ENCODE measurements around the gene DNAJC9. TPM values are rescaled to one million over a fixed set of nuclear protein-coding genes. Genes with fewer than 3 reads are reported as not detected.
A peak's percentile ranks its signal among the peaks of the same experiment; 100 is the strongest.
"Not testable (repeated sequence)": the region's sequence is repeated elsewhere in the genome, so short reads cannot be mapped to it uniquely, and the experiment has no call there.

Gene DNAJC9, protein sequence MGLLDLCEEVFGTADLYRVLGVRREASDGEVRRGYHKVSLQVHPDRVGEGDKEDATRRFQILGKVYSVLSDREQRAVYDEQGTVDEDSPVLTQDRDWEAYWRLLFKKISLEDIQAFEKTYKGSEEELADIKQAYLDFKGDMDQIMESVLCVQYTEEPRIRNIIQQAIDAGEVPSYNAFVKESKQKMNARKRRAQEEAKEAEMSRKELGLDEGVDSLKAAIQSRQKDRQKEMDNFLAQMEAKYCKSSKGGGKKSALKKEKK
- polyA plus RNA-seq = 10 to 100 TPM; 26.4 to 27.6 (median 26.9) TPM

- H3K9me3 Mint-ChIP-seq = no peaks in the 10 kb centered on the region
- DNase-seq = peak; percentile 94 to 95 (median 94)
- H3K36me3 Mint-ChIP-seq = peaks cover 15 to 29% (median 17%) of the 10 kb centered on the region in 3 donors
- peaks cover 6 to 9% (median 7%) of the 10 kb centered on the region in 3 donors for H3K27me3 Mint-ChIP-seq (ENCODE audit: low read depth in 3 of 3)
- H3K27ac Mint-ChIP-seq = peak within 1 kb of the TSS; percentile 83 to 95 (median 94)
- peak within 1 kb of the TSS; percentile 89 to 98 (median 95) for H3K4me3 Mint-ChIP-seq
- peaks cover 37 to 63% of the 10 kb centered on the region in 2 donors for H3K4me1 Mint-ChIP-seq
These were observed at the start of gene DNAJC9 for GRCh38 chr10:73246646-73247508. Gene DNAJC9, minus strand, starts transcription at chr10:73247255. Its CDS starts 66 bp downstream, at chr10:73247189.

- DNase-seq = no peak
- no peaks in the 10 kb centered on the region for H3K9me3 Mint-ChIP-seq
- H3K4me1 Mint-ChIP-seq = no peaks in the 10 kb centered on the region
- H3K4me3 Mint-ChIP-seq = no peak overlapping the region
- H3K27me3 Mint-ChIP-seq (ENCODE audit: low read depth in 3 of 3) = peaks cover 1 to 7% (median 2%) of the 10 kb centered on the region in 3 donors
- H3K36me3 Mint-ChIP-seq = peaks cover 0 to 9% (median 3%) of the 10 kb centered on the region in 3 donors
- no peak overlapping the region for H3K27ac Mint-ChIP-seq
These were observed 46.4 kb upstream of the DNAJC9 start for GRCh38 chr10:73293461-73293860.

GRCh38 chr10:73289958-73290357, 42.9 kb upstream of the DNAJC9 start:
- H3K4me3 Mint-ChIP-seq = no peak overlapping the region
- no peaks in the 10 kb centered on the region for H3K4me1 Mint-ChIP-seq
- H3K36me3 Mint-ChIP-seq = peaks cover 0 to 6% (median 3%) of the 10 kb centered on the region in 3 donors
- no peaks in the 10 kb centered on the region for H3K9me3 Mint-ChIP-seq
- H3K27ac Mint-ChIP-seq = no peak overlapping the region
- peaks cover 1 to 7% (median 3%) of the 10 kb centered on the region in 3 donors for H3K27me3 Mint-ChIP-seq (ENCODE audit: low read depth in 3 of 3)
- no peak for DNase-seq

DNA sequence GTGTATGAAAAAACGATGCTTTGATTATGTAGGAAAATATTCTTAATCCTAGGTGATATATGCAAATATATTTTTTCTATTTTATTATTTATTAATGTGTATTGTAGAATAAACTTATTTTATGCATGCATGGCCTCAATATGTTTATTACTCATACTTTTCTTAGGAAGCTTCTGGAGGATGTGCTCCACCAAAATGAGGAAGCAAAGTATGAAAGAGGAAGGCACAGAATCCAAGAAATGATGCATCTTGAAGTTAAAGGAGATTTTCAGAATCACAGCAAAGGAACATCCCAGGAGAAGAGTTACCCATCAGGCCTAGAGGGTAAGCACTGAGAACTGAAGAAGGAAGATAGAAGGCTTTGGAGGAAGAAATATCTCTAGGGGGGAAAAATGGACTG, 40.4 kb upstream of the DNAJC9 start:
- DNase-seq = no peak
- H3K9me3 Mint-ChIP-seq = no peaks in the 10 kb centered on the region
- H3K27me3 Mint-ChIP-seq (ENCODE audit: low read depth in 3 of 3) = peaks cover 1 to 3% (median 3%) of the 10 kb centered on the region in 3 donors
- H3K36me3 Mint-ChIP-seq = peaks cover 0 to 6% (median 3%) of the 10 kb centered on the region in 3 donors
- H3K4me3 Mint-ChIP-seq = no peak overlapping the region
- no peak overlapping the region for H3K27ac Mint-ChIP-seq
- no peaks in the 10 kb centered on the region for H3K4me1 Mint-ChIP-seq

GRCh38 chr10:73281097-73281496, 34.0 kb upstream of the DNAJC9 start:
- Mint-ChIP-seq H3K36me3 (no peaks in the 10 kb centered on the region), H3K9me3 (no peaks in the 10 kb centered on the region), H3K4me1 (no peaks in the 10 kb centered on the region), H3K4me3 (no peak overlapping the region), H3K27ac (no peak overlapping the region), H3K27me3 (ENCODE audit: low read depth in 3 of 3) (peaks cover 0 to 7% (median 6%) of the 10 kb centered on the region in 3 donors)
- no peak for DNase-seq

- Mint-ChIP-seq H3K27me3 (ENCODE audit: low read depth in 3 of 3) (peaks cover 3 to 6% (median 5%) of the 10 kb centered on the region in 3 donors), H3K27ac (no peak overlapping the region), H3K9me3 (peaks cover 0 to under 1% (median 0%) of the 10 kb centered on the region in 6 donors), H3K36me3 (no peaks in the 10 kb centered on the region), H3K4me3 (no peak overlapping the region), H3K4me1 (no peaks in the 10 kb centered on the region)
- no peak for DNase-seq
These were observed 17.4 kb upstream of the DNAJC9 start for GRCh38 chr10:73264423-73264822.

GRCh38 chr10:73263693-73264347, 16.8 kb upstream of the DNAJC9 start:
- peaks cover 0 to 6% (median 4%) of the 10 kb centered on the region in 6 donors for H3K9me3 Mint-ChIP-seq
- H3K27me3 Mint-ChIP-seq (ENCODE audit: low read depth in 3 of 3) = peaks cover 0 to 10% (median 5%) of the 10 kb centered on the region in 3 donors
- no peaks in the 10 kb centered on the region for H3K4me1 Mint-ChIP-seq
- no peak overlapping the region for H3K27ac Mint-ChIP-seq
- no peak for DNase-seq
- peaks cover 3 to 4% (median 4%) of the 10 kb centered on the region in 3 donors for H3K36me3 Mint-ChIP-seq
- no peak overlapping the region for H3K4me3 Mint-ChIP-seq

DNA sequence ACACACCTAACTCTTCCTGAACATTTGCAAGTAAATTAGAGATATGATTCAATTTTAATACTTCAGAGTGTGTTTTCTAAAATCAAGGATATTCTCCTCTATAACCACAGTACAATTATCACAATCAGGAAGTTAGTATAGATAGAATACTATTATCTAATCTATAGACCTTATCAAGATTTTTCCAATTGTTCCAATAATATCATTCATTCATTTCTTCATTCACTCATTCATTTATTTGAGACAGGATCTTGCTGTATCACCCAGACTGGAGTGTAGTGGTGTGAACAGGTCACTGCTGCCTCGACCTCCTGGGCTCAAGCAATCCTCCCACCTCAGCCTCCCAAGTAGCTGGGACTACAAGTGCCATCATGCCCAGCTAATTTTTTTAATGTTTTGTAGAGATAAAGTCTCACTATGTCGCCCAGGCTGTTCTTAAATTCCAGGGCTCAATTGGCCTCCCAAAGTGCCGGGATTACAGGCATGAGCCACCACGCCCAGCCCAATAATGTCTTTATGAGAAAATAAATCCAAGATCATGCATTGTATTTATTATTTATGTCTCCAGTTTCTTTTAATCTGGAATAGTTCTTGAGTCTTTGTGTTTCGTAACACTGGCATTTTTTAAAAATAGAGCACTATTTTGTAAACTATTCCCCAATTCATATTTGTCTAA, 16.0 kb upstream of the DNAJC9 start:
- H3K9me3 Mint-ChIP-seq = peaks cover 0 to 12% (median 6%) of the 10 kb centered on the region in 6 donors
- H3K36me3 Mint-ChIP-seq = peaks cover 4 to 6% (median 5%) of the 10 kb centered on the region in 3 donors

DNA sequence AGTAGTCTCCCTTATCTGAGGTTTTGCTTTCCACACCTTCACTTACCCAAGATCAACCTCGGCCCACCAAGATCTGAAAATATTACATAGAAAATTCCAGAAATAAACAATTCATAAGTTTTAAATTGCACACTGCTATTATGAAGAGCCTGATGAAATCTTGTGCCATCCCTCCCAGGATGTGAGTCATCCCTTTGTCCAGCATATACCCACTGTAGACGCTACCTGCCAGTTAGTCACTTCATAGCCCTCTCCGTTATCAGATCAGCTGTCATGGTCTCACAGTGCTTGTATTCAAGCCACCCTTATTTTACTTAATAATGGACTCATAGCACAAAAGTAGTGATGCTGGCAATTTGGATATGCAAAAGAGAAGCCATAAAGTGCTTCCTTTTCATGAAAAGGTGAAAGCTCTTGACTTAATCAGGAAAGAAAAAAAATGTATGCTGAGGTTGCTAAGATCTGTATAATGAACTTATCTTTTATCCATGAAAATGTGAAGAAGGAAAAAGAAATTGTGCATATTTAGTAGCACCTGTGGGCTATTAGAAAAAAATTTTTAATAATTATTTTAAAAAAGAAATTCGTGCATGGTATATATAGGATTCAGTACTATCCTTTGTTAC, 15.2 kb upstream of the DNAJC9 start:
- H3K27me3 Mint-ChIP-seq (ENCODE audit: low read depth in 3 of 3) = peaks cover 0 to 6% (median 4%) of the 10 kb centered on the region in 3 donors
- H3K4me3 Mint-ChIP-seq = no peak overlapping the region
- H3K9me3 Mint-ChIP-seq = peaks cover 0 to 12% (median 6%) of the 10 kb centered on the region in 6 donors
- H3K4me1 Mint-ChIP-seq = no peaks in the 10 kb centered on the region
- DNase-seq = no peak
- H3K27ac Mint-ChIP-seq = no peak overlapping the region
- H3K36me3 Mint-ChIP-seq = peaks cover 4 to 9% (median 6%) of the 10 kb centered on the region in 3 donors

More for the DNA sequence above, 16.0 kb upstream of the DNAJC9 start:
- no peak overlapping the region for H3K27ac Mint-ChIP-seq
- DNase-seq = no peak
- H3K4me1 Mint-ChIP-seq = no peaks in the 10 kb centered on the region
- no peak overlapping the region for H3K4me3 Mint-ChIP-seq
- H3K27me3 Mint-ChIP-seq (ENCODE audit: low read depth in 3 of 3) = peaks cover 0 to 10% (median 4%) of the 10 kb centered on the region in 3 donors

GRCh38 chr10:73261362-73261995, 14.4 kb upstream of the DNAJC9 start:
- H3K36me3 Mint-ChIP-seq = peaks cover 4 to 9% (median 6%) of the 10 kb centered on the region in 3 donors
- no peaks in the 10 kb centered on the region for H3K4me1 Mint-ChIP-seq
- H3K27me3 Mint-ChIP-seq (ENCODE audit: low read depth in 3 of 3) = peaks cover 0 to 6% (median 4%) of the 10 kb centered on the region in 3 donors
- peaks cover 0 to 12% (median 6%) of the 10 kb centered on the region in 6 donors for H3K9me3 Mint-ChIP-seq
- no peak overlapping the region for H3K4me3 Mint-ChIP-seq
- DNase-seq = no peak
- no peak overlapping the region for H3K27ac Mint-ChIP-seq

- H3K27ac Mint-ChIP-seq = not testable (repeated sequence)
These were observed 11.6 kb upstream of the DNAJC9 start for GRCh38 chr10:73258612-73259011.

DNA sequence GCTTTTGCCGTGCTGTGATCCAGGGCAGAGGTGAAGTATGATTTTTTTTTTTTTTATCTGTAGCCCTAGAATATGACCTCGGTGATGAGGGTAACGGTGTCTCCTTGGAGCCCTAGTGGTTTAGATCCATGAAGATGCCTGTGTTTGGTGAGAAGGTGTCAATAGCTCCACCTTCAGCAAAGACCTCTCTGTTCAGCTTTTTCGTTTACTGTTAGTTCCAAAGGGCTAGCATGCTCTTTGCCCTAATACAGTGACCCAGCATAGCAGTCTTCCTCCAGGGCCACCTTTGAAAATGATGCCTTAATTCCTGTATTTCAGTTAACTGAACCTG, 6.1 kb upstream of the DNAJC9 start:
- peaks cover 3 to 11% (median 9%) of the 10 kb centered on the region in 3 donors for H3K36me3 Mint-ChIP-seq
- H3K4me1 Mint-ChIP-seq = peaks cover 31 to 39% of the 10 kb centered on the region in 2 donors
- peaks cover 0 to under 1% (median 0%) of the 10 kb centered on the region in 6 donors for H3K9me3 Mint-ChIP-seq
- DNase-seq = peak in 1 of 3 donors; percentile 3
- H3K4me3 Mint-ChIP-seq = peak overlapping the region; percentile 95 to 99 (median 99)
- peaks cover 5 to 6% (median 6%) of the 10 kb centered on the region in 3 donors for H3K27me3 Mint-ChIP-seq (ENCODE audit: low read depth in 3 of 3)
- H3K27ac Mint-ChIP-seq = peak overlapping the region; percentile 92 to 97 (median 95)

More at GRCh38 chr10:73258612-73259011, 11.6 kb upstream of the DNAJC9 start:
- not testable (repeated sequence) for DNase-seq; H3K4me1 Mint-ChIP-seq; H3K27me3 Mint-ChIP-seq (ENCODE audit: low read depth in 3 of 3); H3K36me3 Mint-ChIP-seq; H3K4me3 Mint-ChIP-seq
- H3K9me3 Mint-ChIP-seq = peaks cover 0 to 12% (median 6%) of the 10 kb centered on the region in 6 donors

All from immature natural killer cell (primary cell).